HEK293T (cell line): ENCODE results near the gene DENND2A.

Experiments
- CTCF ChIA-PET: fragments of 350-600 bp; formaldehyde crosslinking; extraction: SDS; loops from one replicate; lab custom pipeline; 2021; ENCODE audit warnings: antibody characterized with exemption, inconsistent platforms; lab: Yijun Ruan, JAX
- POLR2A ChIA-PET: fragments of 350-600 bp; formaldehyde crosslinking; extraction: SDS; loops from one replicate; lab custom pipeline; 2020; ENCODE audit warnings: antibody characterized with exemption, inconsistent platforms; lab: Yijun Ruan, JAX
- DNase-seq: peaks from one replicate; pipeline ENCODE4 v3.0.0; 2012; ENCODE audit warnings: mixed read lengths; ENCODE audit errors: extremely low spot score
- ARNT ChIP-seq: fragments of 450-650 bp; IDR thresholded peaks from 2 replicates; pipeline ENCODE4 v1.6.1; 2017; ENCODE audit warnings: mild to moderate bottlenecking
- BHLHE40 ChIP-seq: fragments of 450-650 bp; IDR thresholded peaks from 2 replicates; pipeline ENCODE4 v1.6.1; 2016; ENCODE audit warnings: mild to moderate bottlenecking, moderate library complexity, borderline replicate concordance
- CTBP1 ChIP-seq: fragments of 450-650 bp; IDR thresholded peaks from 2 replicates; pipeline ENCODE4 v1.6.1; 2016; ENCODE audit warnings: borderline replicate concordance
- ELF4 ChIP-seq: fragments of 450-650 bp; IDR thresholded peaks from 2 replicates; pipeline ENCODE4 v1.6.1; 2017; ENCODE audit warnings: antibody characterized with exemption
- FOXA1 ChIP-seq: fragments of 450-650 bp; IDR thresholded peaks from 2 replicates; pipeline ENCODE4 v1.6.1; 2016; ENCODE audit warnings: mild to moderate bottlenecking
- FOXK2 ChIP-seq: fragments of 450-650 bp; IDR thresholded peaks from 2 replicates; pipeline ENCODE4 v1.6.1; 2016; ENCODE audit warnings: mild to moderate bottlenecking
- FOXM1 ChIP-seq: fragments of 450-650 bp; IDR thresholded peaks from 2 replicates; pipeline ENCODE4 v1.6.1; 2017; ENCODE audit warnings: mild to moderate bottlenecking, borderline replicate concordance
- HDGF ChIP-seq: fragments of 450-650 bp; IDR thresholded peaks from 2 replicates; pipeline ENCODE4 v1.6.1; 2017; ENCODE audit warnings: antibody characterized with exemption, borderline replicate concordance
- L3MBTL2 ChIP-seq: fragments of 450-650 bp; conservative IDR thresholded peaks from 2 replicates; pipeline ENCODE4 v1.6.1; 2016; ENCODE audit warnings: mild to moderate bottlenecking
- LEF1 ChIP-seq: fragments of 450-650 bp; IDR thresholded peaks from 2 replicates; pipeline ENCODE4 v1.6.1; 2017; ENCODE audit warnings: mild to moderate bottlenecking, borderline replicate concordance
- NFRKB ChIP-seq: fragments of 450-650 bp; IDR thresholded peaks from 2 replicates; pipeline ENCODE4 v1.6.1; 2016; ENCODE audit warnings: mild to moderate bottlenecking, moderate library complexity
- SP1 ChIP-seq: fragments of 450-650 bp; IDR thresholded peaks from 2 replicates; pipeline ENCODE4 v1.6.1; 2017
- SUZ12 ChIP-seq: fragments of 450-650 bp; IDR thresholded peaks from 2 replicates; pipeline ENCODE4 v1.6.1; 2016; ENCODE audit warnings: mild to moderate bottlenecking
- TARDBP ChIP-seq: fragments of 450-650 bp; IDR thresholded peaks from 2 replicates; pipeline ENCODE4 v1.6.1; 2016
- ZNF384 ChIP-seq: fragments of 450-650 bp; IDR thresholded peaks from 2 replicates; pipeline ENCODE4 v1.6.1; 2016
- TF ChIP-seq, protein P1 (sequence below): fragments of 450-650 bp; IDR thresholded peaks from 2 replicates; pipeline ENCODE4 v1.6.1; 2016

DENND2A gene

DNA sequence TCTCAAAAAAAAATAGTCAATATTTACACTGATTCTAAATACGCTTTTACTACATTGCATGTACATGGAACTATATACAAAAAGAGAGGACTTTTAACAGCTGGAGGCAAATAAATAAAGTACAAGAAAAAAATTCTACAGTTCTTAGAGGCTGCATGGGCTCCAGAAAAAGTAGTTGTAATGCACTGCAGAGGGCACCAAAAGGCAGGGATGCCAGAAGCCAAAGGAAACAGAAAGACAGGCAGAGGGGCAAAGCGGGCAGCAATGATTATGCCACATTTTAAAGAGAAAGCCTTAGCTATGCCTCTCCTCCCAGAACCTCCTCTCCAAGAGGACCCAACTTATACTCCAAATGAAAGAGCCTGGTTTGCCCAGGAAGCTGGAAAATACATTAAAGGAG, 20.5 kb upstream of the DENND2A start:
- DNase-seq: no peak
- POLR2A ChIA-PET: interaction anchor here (1.0 to 2.0 kb wide), 3 partner anchors 12 to 353 kb away, joined by 4 to 8 read pairs (median 6); partner anchors contain the start of genes ADCK2 and MRPS33
- CTCF ChIA-PET: interaction anchor here (0.9 to 1.7 kb wide), 3 partner anchors 14 to 354 kb away, joined by 3 to 5 read pairs (median 3); partner anchors contain the start of gene MRPS33
- TF ChIP-seq LEF1 (no peak), NFRKB (no peak), ARNT (no peak), FOXM1 (no peak), HDGF (no peak), TARDBP (no peak), CTBP1 (no peak), SP1 (no peak), SUZ12 (no peak), FOXK2 (no peak), FOXA1 (no peak), ZNF384 (no peak)
- TF ChIP-seq, protein P1, sequence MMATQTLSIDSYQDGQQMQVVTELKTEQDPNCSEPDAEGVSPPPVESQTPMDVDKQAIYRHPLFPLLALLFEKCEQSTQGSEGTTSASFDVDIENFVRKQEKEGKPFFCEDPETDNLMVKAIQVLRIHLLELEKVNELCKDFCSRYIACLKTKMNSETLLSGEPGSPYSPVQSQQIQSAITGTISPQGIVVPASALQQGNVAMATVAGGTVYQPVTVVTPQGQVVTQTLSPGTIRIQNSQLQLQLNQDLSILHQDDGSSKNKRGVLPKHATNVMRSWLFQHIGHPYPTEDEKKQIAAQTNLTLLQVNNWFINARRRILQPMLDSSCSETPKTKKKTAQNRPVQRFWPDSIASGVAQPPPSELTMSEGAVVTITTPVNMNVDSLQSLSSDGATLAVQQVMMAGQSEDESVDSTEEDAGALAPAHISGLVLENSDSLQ: no peak

DNA sequence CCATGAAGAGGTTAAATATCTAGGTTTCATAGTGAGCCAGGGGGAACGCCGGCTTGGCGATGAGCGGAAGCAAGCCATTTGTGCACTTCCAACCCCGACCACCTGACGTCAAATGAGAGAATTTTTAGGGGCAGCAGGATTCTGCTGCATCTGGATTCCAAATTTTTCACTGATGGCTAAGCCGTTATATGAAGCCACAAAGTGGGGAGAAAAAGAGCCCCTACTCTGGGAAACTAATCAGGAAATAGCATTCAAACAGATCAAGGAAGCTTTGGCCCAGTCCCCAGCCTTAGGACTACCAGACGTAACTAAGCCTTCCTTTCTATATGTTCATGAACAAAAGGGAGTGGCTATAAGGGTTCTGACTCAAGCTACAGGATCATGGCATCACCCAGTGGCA, 19.2 kb upstream of the DENND2A start:
- ChIA-PET CTCF (interaction anchor here (1.0 to 1.3 kb wide), 4 partner anchors 12 to 355 kb away, joined by 3 to 5 read pairs (median 3); partner anchors contain the start of gene MRPS33), POLR2A (interaction anchor here (0.8 kb wide), 1 partner anchor 9 kb away, joined by 4 read pairs; no protein-coding TSS in a partner anchor)
- no peak for TF ChIP-seq FOXM1
- no peak for DNase-seq

DNA sequence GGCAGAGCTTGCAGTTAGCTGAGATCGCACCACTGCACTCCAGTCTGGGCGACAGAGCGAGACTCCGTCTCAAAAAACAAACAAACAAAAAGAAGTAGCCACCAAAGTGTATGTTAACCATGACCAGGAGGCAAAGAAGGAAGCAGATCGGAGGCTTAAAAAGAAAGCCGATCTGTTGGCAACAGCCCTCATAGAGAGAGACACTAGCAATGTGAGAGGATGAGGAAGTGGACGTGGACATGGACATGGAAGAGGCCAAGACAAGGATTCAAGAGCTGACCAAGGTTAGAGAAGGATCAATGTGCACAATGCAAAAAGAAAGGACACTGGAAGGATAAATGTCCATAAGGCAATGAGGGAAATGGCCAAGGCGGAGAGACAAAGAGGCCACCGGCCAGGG, 17.3 kb upstream of the DENND2A start:
- ChIA-PET POLR2A (no interaction called here), CTCF (interaction anchor here (1.1 kb wide), 1 partner anchor 140 kb away, joined by 3 read pairs; no protein-coding TSS in a partner anchor)
- DNase-seq: no peak
- TF ChIP-seq HDGF (no peak), TARDBP (no peak), FOXM1 (no peak), SUZ12 (no peak), BHLHE40 (no peak), FOXK2 (no peak), L3MBTL2 (no peak), CTBP1 (no peak), LEF1 (no peak), SP1 (no peak), ELF4 (no peak), NFRKB (no peak)
- TF ChIP-seq, protein P1: no peak

DNA sequence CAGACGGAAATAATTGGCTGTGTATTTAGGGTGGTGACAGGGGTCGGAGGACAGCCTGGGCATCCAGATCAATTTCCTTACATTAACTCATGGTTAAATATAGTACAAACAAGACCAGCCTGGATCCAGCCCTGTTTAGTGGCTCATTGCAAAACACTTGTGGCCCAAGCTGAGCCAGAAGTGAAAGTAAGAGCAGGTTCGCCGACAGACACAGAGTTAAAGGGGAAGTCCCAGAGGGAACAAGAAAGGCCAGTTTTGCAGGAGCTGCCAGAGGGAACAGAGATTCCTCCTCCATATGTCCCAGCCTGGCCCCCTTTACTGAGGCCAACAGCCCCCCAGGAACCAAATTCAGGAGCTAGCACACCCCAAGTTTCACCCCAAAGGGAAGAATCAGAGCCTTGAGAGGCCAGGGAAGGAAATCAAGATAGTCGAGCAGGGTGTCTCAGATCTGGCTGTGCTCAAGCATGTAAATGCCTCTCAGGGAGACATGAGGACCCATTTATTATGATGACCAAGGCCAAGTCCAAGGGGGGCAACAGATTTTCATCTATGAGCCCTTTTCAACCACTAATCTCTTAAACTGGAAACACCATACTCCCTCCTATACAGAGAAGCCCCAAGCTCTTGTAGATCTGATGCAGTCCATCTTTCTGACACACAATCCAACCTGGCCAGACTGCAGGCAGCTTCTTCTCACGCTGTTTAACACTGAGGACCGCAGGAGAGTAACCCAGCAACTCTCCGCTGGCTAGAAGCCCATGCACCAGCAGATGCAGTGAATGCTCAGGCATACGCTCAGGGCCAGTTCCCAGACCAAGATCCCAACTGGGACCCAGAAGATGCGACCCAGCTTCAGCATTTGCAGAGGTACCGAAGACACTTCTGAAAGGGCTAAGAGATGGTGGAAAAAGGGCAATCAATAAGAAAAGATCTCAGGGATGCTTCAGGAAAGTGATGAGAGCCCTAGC, 16.2 kb upstream of the DENND2A start:
- no peak for TF ChIP-seq ELF4
- TF ChIP-seq FOXA1: no peak
- no peak for TF ChIP-seq HDGF
- no peak for TF ChIP-seq SUZ12
- TF ChIP-seq, protein P1: no peak
- no peak for TF ChIP-seq FOXK2
- TF ChIP-seq ARNT: no peak
- TF ChIP-seq CTBP1: no peak
- no peak for TF ChIP-seq BHLHE40
- no peak for TF ChIP-seq LEF1
- TF ChIP-seq ZNF384: no peak
- TF ChIP-seq TARDBP: no peak
- no peak for TF ChIP-seq NFRKB
- TF ChIP-seq FOXM1: no peak
- TF ChIP-seq L3MBTL2: no peak
- no peak for TF ChIP-seq SP1
- ChIA-PET POLR2A (no interaction called here), CTCF (interaction anchor here (0.5 kb wide), 1 partner anchor 329 kb away, joined by 4 read pairs; no protein-coding TSS in a partner anchor)
- no peak for DNase-seq

DNA sequence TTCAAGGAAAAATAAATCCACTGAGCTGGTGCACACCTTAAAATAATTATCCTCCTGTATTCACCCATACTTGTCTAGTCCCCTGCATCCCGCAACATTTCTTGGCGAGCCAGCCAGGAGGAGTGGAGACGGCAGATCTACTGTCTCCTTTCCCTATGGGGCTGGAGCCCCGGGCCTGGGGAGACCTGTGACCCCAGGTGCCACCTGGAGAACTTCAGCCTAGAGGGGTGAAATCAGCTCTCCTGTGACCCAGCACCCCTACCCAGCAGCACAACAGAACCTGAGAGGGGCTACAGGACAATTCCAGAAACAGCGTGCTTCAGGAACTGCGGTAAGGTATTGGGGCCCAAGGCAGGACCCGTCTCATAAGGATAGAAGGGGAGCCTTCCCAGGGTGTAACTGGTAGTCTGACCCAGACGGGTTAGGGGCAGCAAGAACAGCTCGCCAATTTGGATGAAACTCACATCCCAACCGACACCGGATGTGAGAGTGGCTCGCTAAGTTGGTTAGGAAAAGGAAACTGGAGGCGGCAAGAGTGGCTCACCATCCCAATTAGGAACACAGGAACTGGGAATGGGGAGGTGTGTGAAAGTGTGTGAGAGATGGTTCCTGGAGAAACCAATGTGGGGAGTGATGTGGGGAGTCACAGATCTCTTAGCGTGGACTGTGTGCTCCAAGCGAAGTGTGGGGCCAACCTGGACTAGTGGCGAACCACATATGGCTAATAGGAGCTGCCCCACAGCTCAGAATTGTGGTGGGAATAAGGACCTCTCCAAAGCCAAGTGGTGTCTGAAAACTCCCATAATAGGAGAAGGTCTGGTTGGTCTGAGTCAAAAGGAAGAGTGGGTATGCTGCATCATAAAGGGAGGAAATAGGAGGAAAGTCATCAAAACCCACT, 15.1 kb upstream of the DENND2A start:
- POLR2A ChIA-PET: no interaction called here
- CTCF ChIA-PET: no interaction called here
- DNase-seq: no peak
- TF ChIP-seq TARDBP: no peak
- no peak for TF ChIP-seq FOXA1
- TF ChIP-seq FOXM1: no peak
- TF ChIP-seq SP1: no peak
- no peak for TF ChIP-seq CTBP1
- TF ChIP-seq L3MBTL2: no peak
